GM12892 (cell line): Measurements from ENCODE around the gene NDUFB5.

Source experiments
- POLR2A ChIP-seq: IDR thresholded peaks from 2 replicates; pipeline ENCODE4 v1.6.1; 2011; ENCODE audit warnings: low read depth, low read length, control low read depth
- POLR2AphosphoS5 ChIP-seq: IDR thresholded peaks from 2 replicates; pipeline ENCODE4 v1.6.1; 2011; ENCODE audit warnings: low read depth, low read length, control low read depth
- TAF1 ChIP-seq: IDR thresholded peaks from 2 replicates; pipeline ENCODE4 v1.6.1; 2011; ENCODE audit warnings: low read depth, mild to moderate bottlenecking, control low read depth, low read length, borderline replicate concordance

DNA sequence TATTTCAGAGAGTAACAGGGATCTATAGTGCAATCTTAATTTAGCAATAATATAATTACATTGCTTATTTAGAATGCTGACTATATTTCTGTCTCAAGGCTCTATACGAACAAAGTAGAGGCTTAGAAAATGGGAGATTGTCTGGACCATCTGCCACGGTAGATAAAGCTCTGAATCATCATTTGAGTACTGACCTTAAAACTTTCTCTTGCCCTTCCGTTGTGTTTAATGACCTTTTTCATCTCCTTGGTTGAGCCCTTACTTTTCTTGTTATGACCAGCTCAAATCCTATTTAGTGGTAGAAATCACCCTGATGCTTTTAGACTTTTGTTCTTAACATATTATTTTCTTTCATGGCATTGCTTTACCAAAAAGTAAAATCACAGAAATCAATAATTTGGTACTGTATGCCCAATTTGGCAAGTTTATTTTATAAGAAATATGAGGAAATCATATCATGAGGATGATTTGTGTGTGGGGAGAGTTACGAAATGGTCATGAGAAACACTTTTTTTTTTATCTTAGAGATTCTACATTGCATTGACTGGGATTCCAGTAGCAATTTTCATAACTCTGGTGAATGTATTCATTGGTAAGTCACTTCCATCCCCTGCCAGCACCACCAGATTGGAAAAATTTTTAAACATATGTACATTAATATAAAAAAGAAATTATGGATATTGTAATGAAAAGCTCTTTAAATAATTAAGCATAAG is 11.0 kb downstream of the NDUFB5 start:
- no peak for TF ChIP-seq POLR2A
- no peak for TF ChIP-seq POLR2AphosphoS5
- no peak for TF ChIP-seq TAF1
